Measurements from ENCODE around the gene MSANTD7. TPM values are rescaled to one million over a fixed set of nuclear protein-coding genes. Genes with fewer than 3 reads are reported as not detected.

Gene MSANTD7
- total and polyA plus RNA-seq, 9 of the 15 experiments (the other 6 are each of a cell fraction or from before 2014, with no cell fraction given): 5.2 to 27.3 (median 23.6) TPM

- TF ChIP-seq MITF (IDR thresholded peaks at IDR 0.05) (no peak), ZNF212 (CRISPR knock-in tag; IDR thresholded peaks at IDR 0.05) (no peak), ZNF445 (CRISPR knock-in tag; IDR thresholded peaks at IDR 0.05; ENCODE audit: low read depth) (no peak), RNF2 (IDR thresholded peaks at IDR 0.05) (0 out of 2 replicates have a peak, but pooled peaks have one; percentile 8), PRPF4 (IDR thresholded peaks at IDR 0.05; ENCODE audit: insufficient read depth, low read depth, low read length, poor library complexity, severe bottlenecking) (no peak), ARNT (IDR thresholded peaks at IDR 0.05) (no peak), C11orf30 (IDR thresholded peaks at IDR 0.05; ENCODE audit: low read depth) (no peak), TAF7 (tag; IDR thresholded peaks at IDR 0.05) (no peak), DEAF1 (CRISPR knock-in tag; IDR thresholded peaks at IDR 0.05) (no peak), ZNF133 (CRISPR knock-in tag; IDR thresholded peaks at IDR 0.05) (no peak), RBBP5 (IDR thresholded peaks at IDR 0.05; ENCODE audit: borderline replicate concordance, insufficient read depth, low read length, poor library complexity, severe bottlenecking) (peak; percentile 44), REST (IDR thresholded peaks at IDR 0.05; ENCODE audit: borderline replicate concordance) (no peak), REST (CRISPR knock-in tag; IDR thresholded peaks at IDR 0.05; ENCODE audit: low read depth) (no peak), NEUROD1 (IDR thresholded peaks at IDR 0.05; ENCODE audit: borderline replicate concordance, low read depth, low read length, partially characterized antibody) (no peak), HDAC1 (IDR thresholded peaks at IDR 0.05) (0 out of 4 replicates have a peak, but pooled peaks of 1 of the 2 experiments have one; percentile 6), ZKSCAN3 (CRISPR knock-in tag; IDR thresholded peaks at IDR 0.05) (no peak), SMAD1 (IDR thresholded peaks at IDR 0.05; ENCODE audit: low read depth, low read length, partially characterized antibody) (no peak), POLR2B (IDR thresholded peaks at IDR 0.05; ENCODE audit: low read depth, partially characterized antibody) (no peak)
Measured at GRCh38 chr10:14879124-14879927, 41.2 kb downstream of the MSANTD7 start (continued).

Measured in K562 (cell line).